ENCODE results near the gene GPX2.
"Not testable (repeated sequence)": the region's sequence is repeated elsewhere in the genome, so short reads cannot be mapped to it uniquely, and the experiment has no call there.

Gene GPX2

DNA sequence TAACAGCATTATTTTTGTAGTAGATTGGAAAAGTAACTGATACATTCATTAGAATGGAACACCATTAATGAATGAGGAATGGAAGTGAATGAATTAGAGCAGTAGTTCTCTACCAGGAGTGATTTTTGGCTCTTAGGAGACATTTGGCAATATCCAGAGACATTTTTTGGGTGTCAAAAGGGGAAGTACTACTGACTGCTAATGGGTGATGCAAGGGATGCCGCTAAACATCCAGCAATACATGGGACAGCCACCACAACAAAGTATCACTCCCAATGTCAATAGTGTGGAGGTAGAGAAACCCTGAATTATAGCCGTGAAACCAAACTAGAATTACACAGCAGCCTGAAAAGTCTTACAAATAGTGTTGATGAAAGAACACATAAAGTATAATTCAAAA, 26.7 kb downstream of the GPX2 start:
- Histone ChIP-seq H3K9me3 (ENCODE audit: control insufficient read depth, low read length) (no peaks in the 10 kb centered on the region), H3K4me3 (ENCODE audit: insufficient read depth, low read depth, low read length, poor library complexity, severe bottlenecking) (no peak overlapping the region), H3K27me3 (replicated peaks; ENCODE audit: control insufficient read depth, insufficient read depth, low read length, poor library complexity, severe bottlenecking) (no peaks in the 10 kb centered on the region), H3K36me3 (ENCODE audit: control insufficient read depth, insufficient read depth, low read length) (peaks cover 3% of the 10 kb centered on the region), H3K4me1 (ENCODE audit: control insufficient read depth, insufficient read depth, low read length, poor library complexity, severe bottlenecking) (peaks cover 14% of the 10 kb centered on the region), H3K27ac (ENCODE audit: insufficient read depth, low read length, poor library complexity, severe bottlenecking) (peak overlapping the region; percentile 100)
- no peak for DNase-seq

DNA sequence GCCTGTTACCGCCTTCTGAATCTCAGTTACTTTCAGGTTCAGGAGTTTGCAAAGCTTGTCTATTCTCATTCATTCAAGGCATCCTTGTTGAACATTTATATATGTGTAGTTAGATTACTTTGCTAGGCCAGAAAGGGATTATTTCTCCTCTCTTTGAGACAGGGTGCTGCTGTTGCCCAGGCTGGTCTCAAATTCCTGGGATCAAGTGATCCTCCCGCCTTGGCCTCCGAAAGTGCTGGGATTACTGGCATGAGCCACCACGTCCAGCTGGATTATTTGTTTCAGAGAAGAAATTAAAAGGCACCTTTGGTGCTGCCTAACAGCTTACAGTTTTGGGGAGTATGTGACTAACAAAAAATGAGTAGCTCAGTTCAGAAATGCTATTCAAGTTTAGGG, 27.5 kb downstream of the GPX2 start:
- Histone ChIP-seq H3K27me3 (replicated peaks; ENCODE audit: control insufficient read depth, insufficient read depth, low read length, poor library complexity, severe bottlenecking) (no peaks in the 10 kb centered on the region), H3K27ac (ENCODE audit: insufficient read depth, low read length, poor library complexity, severe bottlenecking) (peak overlapping the region; percentile 100), H3K4me3 (ENCODE audit: insufficient read depth, low read depth, low read length, poor library complexity, severe bottlenecking) (peak overlapping the region; percentile 99), H3K9me3 (ENCODE audit: control insufficient read depth, low read length) (no peaks in the 10 kb centered on the region), H3K4me1 (ENCODE audit: control insufficient read depth, insufficient read depth, low read length, poor library complexity, severe bottlenecking) (peaks cover 14% of the 10 kb centered on the region), H3K36me3 (ENCODE audit: control insufficient read depth, insufficient read depth, low read length) (peaks cover 3% of the 10 kb centered on the region)
- no peak for DNase-seq

DNA sequence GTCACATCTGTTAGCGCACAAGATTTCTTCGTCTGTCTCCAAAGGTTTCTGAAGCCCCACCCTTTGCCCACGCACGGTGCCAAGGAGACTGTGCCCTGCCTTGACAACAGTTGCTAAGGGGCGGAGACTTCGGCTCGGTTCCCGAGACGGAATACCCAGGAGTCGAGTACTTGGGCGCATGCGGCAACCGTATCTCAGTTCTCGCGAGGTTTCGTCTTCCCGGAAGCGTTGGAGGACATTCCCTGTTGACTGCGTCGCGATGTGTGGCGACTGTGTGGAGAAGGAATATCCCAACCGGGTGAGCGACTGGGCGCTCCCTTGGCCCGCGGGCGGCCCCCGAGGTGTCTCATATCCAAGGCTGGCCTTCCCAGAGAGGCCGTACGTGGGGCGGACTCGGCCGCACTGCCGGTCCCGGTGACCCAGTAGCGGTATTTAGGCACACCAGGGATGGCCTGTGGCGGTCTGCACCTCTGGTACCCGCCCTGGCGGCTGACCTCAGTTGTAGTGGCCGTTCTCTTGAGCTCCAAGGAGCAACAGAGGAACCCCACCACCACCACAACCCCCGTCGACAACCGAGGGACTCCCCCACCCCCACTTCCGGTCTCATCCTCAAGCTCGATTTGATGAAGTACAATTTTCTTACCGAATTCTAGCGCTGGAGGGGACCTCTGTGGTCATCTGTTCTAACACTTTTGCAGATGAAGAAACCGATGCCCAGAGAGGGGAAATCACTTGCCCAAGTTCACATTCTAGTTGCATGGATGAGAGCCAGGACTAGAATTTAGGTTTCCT, 28.1 kb downstream of the GPX2 start, which contains the start of gene CHURC1:
Gene CHURC1 (plus strand): TSS at position 219 of the 792 bp plus-strand sequence. CDS start 41 bp downstream, at position 260.
- Histone ChIP-seq H3K4me3 (ENCODE audit: insufficient read depth, low read depth, low read length, poor library complexity, severe bottlenecking) (peak within 1 kb of the TSS; percentile 99), H3K36me3 (ENCODE audit: control insufficient read depth, insufficient read depth, low read length) (peaks cover 3% of the 10 kb centered on the region), H3K27ac (ENCODE audit: insufficient read depth, low read length, poor library complexity, severe bottlenecking) (peak within 1 kb of the TSS; percentile 100), H3K9me3 (ENCODE audit: control insufficient read depth, low read length) (no peaks in the 10 kb centered on the region), H3K27me3 (replicated peaks; ENCODE audit: control insufficient read depth, insufficient read depth, low read length, poor library complexity, severe bottlenecking) (no peaks in the 10 kb centered on the region), H3K4me1 (ENCODE audit: control insufficient read depth, insufficient read depth, low read length, poor library complexity, severe bottlenecking) (peaks cover 14% of the 10 kb centered on the region)
- DNase-seq = peak; percentile 94 to 98 (median 96)

DNA sequence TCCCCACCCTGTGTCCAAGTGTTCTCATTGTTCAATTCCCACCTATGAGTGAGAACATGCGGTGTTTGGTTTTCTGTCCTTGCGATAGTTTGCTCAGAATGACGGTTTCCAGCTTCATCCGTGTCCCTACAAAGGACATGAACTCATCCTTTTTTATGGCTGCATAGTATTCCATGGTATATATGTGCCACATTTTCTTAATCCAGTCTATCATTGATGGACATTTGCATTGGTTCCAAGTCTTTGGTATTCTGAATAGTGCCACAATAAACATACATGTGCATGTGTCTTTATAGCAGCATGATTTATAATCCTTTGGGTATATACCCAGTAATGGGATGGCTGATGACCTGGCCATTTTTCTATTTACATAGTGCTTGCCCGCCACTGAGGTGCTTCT, 29.1 kb downstream of the GPX2 start:
- DNase-seq; H3K36me3 ChIP-seq (ENCODE audit: control insufficient read depth, insufficient read depth, low read length); H3K27me3 ChIP-seq (replicated peaks; ENCODE audit: control insufficient read depth, insufficient read depth, low read length, poor library complexity, severe bottlenecking); H3K4me3 ChIP-seq (ENCODE audit: insufficient read depth, low read depth, low read length, poor library complexity, severe bottlenecking); H3K9me3 ChIP-seq (ENCODE audit: control insufficient read depth, low read length): not testable (repeated sequence)
- peak overlapping the region; percentile 100 for H3K27ac ChIP-seq (ENCODE audit: insufficient read depth, low read length, poor library complexity, severe bottlenecking)
- peaks cover 14% of the 10 kb centered on the region for H3K4me1 ChIP-seq (ENCODE audit: control insufficient read depth, insufficient read depth, low read length, poor library complexity, severe bottlenecking)

DNA sequence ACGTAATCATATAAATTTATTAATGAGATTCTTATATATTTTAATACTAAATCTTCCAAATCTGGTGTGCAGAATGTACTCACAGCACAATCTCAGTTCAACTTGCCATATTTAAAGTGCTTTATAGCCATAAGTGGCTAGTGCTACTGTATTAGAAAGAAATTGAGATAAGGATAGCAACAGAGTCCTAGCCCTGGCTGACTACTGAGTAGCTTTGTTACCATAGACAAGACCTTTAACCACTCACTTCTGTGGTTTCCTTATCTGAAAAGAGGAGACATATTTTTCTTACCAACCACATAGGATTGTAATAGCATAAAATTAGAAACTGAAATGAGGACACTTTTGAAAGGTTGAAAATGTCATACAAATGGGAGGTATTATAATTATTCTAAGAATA, 30.3 kb downstream of the GPX2 start:
- no peaks in the 10 kb centered on the region for H3K9me3 ChIP-seq (ENCODE audit: control insufficient read depth, low read length)
- H3K27me3 ChIP-seq (replicated peaks; ENCODE audit: control insufficient read depth, insufficient read depth, low read length, poor library complexity, severe bottlenecking) = peaks cover 9% of the 10 kb centered on the region
- H3K4me1 ChIP-seq (ENCODE audit: control insufficient read depth, insufficient read depth, low read length, poor library complexity, severe bottlenecking) = peaks cover 9% of the 10 kb centered on the region
- no peak overlapping the region for H3K27ac ChIP-seq (ENCODE audit: insufficient read depth, low read length, poor library complexity, severe bottlenecking)
- peaks cover 3% of the 10 kb centered on the region for H3K36me3 ChIP-seq (ENCODE audit: control insufficient read depth, insufficient read depth, low read length)
- no peak for DNase-seq
- H3K4me3 ChIP-seq (ENCODE audit: insufficient read depth, low read depth, low read length, poor library complexity, severe bottlenecking) = no peak overlapping the region

DNA sequence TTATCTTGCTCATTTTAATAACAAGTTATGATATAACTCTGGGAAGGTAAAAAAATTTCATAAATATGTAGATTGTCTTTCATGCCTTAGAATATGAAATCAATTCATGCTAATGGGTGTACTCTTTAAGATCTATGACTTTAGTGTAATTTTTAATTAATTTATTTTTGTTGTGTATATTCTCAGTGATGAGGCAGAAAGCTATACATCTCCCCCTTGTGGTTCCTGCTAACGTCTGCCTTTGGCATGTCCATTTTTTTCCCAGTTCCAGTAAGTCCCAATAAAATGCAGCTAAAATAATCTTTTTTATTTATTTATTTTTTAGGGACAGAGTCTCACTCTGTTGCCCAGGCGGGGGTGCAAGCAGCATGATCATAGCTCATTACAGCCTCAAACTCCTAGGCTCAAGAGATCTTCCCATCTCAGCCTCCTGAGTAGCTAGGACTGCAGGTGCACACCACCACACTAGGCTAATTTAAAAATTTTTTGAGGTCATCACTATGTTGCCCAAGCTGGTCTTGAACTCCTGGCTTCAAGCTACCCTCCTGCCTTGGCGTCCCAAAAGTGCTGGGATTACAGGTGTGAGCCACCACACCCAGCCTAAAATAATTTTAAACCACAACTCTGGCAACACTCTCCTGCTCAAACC, 31.6 kb downstream of the GPX2 start:
- Histone ChIP-seq H3K36me3 (ENCODE audit: control insufficient read depth, insufficient read depth, low read length) (peaks cover 3% of the 10 kb centered on the region), H3K27ac (ENCODE audit: insufficient read depth, low read length, poor library complexity, severe bottlenecking) (no peak overlapping the region), H3K27me3 (replicated peaks; ENCODE audit: control insufficient read depth, insufficient read depth, low read length, poor library complexity, severe bottlenecking) (peaks cover 9% of the 10 kb centered on the region), H3K4me1 (ENCODE audit: control insufficient read depth, insufficient read depth, low read length, poor library complexity, severe bottlenecking) (peaks cover 9% of the 10 kb centered on the region), H3K4me3 (ENCODE audit: insufficient read depth, low read depth, low read length, poor library complexity, severe bottlenecking) (no peak overlapping the region), H3K9me3 (ENCODE audit: control insufficient read depth, low read length) (no peaks in the 10 kb centered on the region)
- no peak for DNase-seq

DNA sequence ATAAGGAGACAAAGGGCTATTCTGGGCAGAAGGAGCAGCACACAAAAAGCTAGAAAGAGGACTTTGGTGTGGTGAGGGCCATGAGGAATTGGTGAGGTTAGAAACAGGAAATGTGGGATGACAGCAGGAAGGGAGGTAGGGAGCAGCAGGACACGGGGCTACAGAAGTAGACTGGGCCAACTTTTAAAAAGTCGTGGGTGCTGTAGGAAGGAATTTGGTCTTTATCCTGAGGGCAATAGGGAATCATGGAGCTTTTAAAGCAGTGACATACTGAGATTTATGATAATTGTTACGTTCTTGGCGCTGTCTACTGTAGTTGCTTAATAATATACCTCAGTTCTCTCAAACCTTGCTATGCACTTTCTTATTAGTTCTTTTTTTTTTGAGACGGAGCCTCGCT, 36.5 kb downstream of the GPX2 start:
- Histone ChIP-seq H3K27ac (ENCODE audit: insufficient read depth, low read length, poor library complexity, severe bottlenecking) (no peak overlapping the region), H3K36me3 (ENCODE audit: control insufficient read depth, insufficient read depth, low read length) (no peaks in the 10 kb centered on the region), H3K9me3 (ENCODE audit: control insufficient read depth, low read length) (no peaks in the 10 kb centered on the region), H3K4me1 (ENCODE audit: control insufficient read depth, insufficient read depth, low read length, poor library complexity, severe bottlenecking) (no peaks in the 10 kb centered on the region), H3K4me3 (ENCODE audit: insufficient read depth, low read depth, low read length, poor library complexity, severe bottlenecking) (no peak overlapping the region), H3K27me3 (replicated peaks; ENCODE audit: control insufficient read depth, insufficient read depth, low read length, poor library complexity, severe bottlenecking) (peaks cover 9% of the 10 kb centered on the region)
- no peak for DNase-seq

DNA sequence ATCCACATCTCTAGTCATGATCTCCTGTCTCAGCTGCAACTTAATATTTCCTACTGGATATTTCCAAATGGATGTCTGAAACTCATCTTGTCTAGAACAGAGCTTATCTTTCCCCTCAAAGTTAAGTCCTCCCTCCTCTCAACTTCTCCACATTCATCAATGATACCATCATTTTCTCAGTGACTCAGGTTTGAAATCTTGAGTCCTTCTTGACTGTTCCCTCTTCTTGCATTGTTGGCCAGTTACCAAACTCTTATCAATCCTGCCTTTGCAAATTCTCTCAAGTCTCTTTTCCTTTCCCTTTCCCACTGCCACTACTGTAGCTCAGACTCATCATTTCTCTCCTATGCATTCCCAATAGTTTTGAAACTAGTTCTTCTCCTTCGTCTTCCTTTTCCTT, 42.6 kb downstream of the GPX2 start:
- no peaks in the 10 kb centered on the region for H3K27me3 ChIP-seq (replicated peaks; ENCODE audit: control insufficient read depth, insufficient read depth, low read length, poor library complexity, severe bottlenecking)
- H3K36me3 ChIP-seq (ENCODE audit: control insufficient read depth, insufficient read depth, low read length) = no peaks in the 10 kb centered on the region
- DNase-seq = no peak
- H3K9me3 ChIP-seq (ENCODE audit: control insufficient read depth, low read length) = no peaks in the 10 kb centered on the region
- no peak overlapping the region for H3K4me3 ChIP-seq (ENCODE audit: insufficient read depth, low read depth, low read length, poor library complexity, severe bottlenecking)
- H3K27ac ChIP-seq (ENCODE audit: insufficient read depth, low read length, poor library complexity, severe bottlenecking) = no peak overlapping the region
- no peaks in the 10 kb centered on the region for H3K4me1 ChIP-seq (ENCODE audit: control insufficient read depth, insufficient read depth, low read length, poor library complexity, severe bottlenecking)

DNA sequence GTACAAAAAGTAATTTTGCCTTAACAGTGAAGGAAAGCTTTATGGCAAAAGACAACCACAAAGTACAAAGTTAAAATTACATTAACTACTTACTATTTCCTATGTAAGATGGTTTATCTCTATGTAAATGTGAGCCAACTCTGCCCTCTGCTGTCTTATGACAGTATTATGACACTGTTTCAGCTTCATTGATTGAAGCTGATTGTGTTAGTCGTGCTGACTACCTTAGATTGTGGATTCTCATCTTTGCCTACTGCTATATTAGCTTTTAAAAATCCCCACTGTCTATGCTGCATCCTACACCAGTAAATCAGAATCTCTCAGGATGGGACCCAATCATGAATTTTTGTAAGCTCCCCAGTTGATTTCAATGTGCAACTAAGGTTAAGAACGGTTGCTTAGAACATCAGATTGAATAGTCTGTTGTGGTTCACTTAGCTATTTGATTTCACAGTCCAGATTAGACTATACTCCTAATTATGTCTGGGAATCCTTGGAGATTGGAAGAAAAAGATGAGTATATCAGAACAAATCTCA, 50.6 kb downstream of the GPX2 start:
- no peaks in the 10 kb centered on the region for H3K4me1 ChIP-seq (ENCODE audit: control insufficient read depth, insufficient read depth, low read length, poor library complexity, severe bottlenecking)
- peak in 1 of 3 donors; percentile 28 for DNase-seq
- H3K27me3 ChIP-seq (replicated peaks; ENCODE audit: control insufficient read depth, insufficient read depth, low read length, poor library complexity, severe bottlenecking) = no peaks in the 10 kb centered on the region
- no peaks in the 10 kb centered on the region for H3K36me3 ChIP-seq (ENCODE audit: control insufficient read depth, insufficient read depth, low read length)
- no peaks in the 10 kb centered on the region for H3K9me3 ChIP-seq (ENCODE audit: control insufficient read depth, low read length)
- no peak overlapping the region for H3K27ac ChIP-seq (ENCODE audit: insufficient read depth, low read length, poor library complexity, severe bottlenecking)
- H3K4me3 ChIP-seq (ENCODE audit: insufficient read depth, low read depth, low read length, poor library complexity, severe bottlenecking) = no peak overlapping the region

All from effector memory CD4-positive, alpha-beta T cell (primary cell).